DOHH2 (cell line): Measurements from ENCODE around the gene PSMG1.

Source experiments
- CTCF ChIP-seq: fragments of 200-600 bp; sonication (generic); IDR thresholded peaks from one replicate; pipeline ENCODE4 v1.5.1; 2014; ENCODE audit warnings: antibody characterized with exemption, mild to moderate bottlenecking, low read depth, low read length; ENCODE audit not compliant: poor library complexity, severe bottlenecking
- EZH2phosphoT487 ChIP-seq: fragments of 200-600 bp; sonication (generic); IDR thresholded peaks from 2 replicates; pipeline ENCODE4 v1.6.1; 2017; ENCODE audit warnings: borderline replicate concordance, mild to moderate bottlenecking, antibody characterized with exemption, low read length, moderate library complexity, mixed read lengths

- TF ChIP-seq CTCF (no peak), EZH2phosphoT487 (no peak)
These were observed 13.1 kb upstream of the PSMG1 start for GRCh38 chr21:39196310-39196709.
